ENCODE measurements around the gene ATP6V0A4.

Gene ATP6V0A4

GRCh38 chr7:138668229-138668596 lies 129.8 kb downstream of the ATP6V0A4 start:
- Histone ChIP-seq H3K79me1 (ENCODE audit: low read length) (no peaks in the 10 kb centered on the region), H3K27me3 (ENCODE audit: insufficient read depth, low read length, poor library complexity) (no peaks in the 10 kb centered on the region), H2BK120ac (ENCODE audit: low read depth, low read length) (no peak overlapping the region), H2BK15ac (replicated peaks; ENCODE audit: low read depth) (no peak overlapping the region), H3K27ac (ENCODE audit: low read depth, low read length) (no peak overlapping the region), H3K36me3 (ENCODE audit: control insufficient read depth, insufficient read depth, low read length) (no peaks in the 10 kb centered on the region), H2AK5ac (ENCODE audit: low read length) (no peak overlapping the region), H3K4ac (ENCODE audit: low read depth, low read length) (no peak overlapping the region), H3K18ac (ENCODE audit: low read length) (no peak overlapping the region), H3K9ac (ENCODE audit: low read length) (no peak overlapping the region), H3K56ac (ENCODE audit: low read length) (no peak overlapping the region), H3K4me1 (ENCODE audit: control insufficient read depth, low read depth, low read length) (no peaks in the 10 kb centered on the region), H2BK5ac (ENCODE audit: low read length) (no peak overlapping the region), H4K5ac (ENCODE audit: low read length) (no peak overlapping the region), H3K4me3 (ENCODE audit: low read length) (no peak overlapping the region), H3K79me2 (ENCODE audit: control insufficient read depth, insufficient read depth, low read length) (no peaks in the 10 kb centered on the region), H3K23ac (ENCODE audit: low read length) (no peak overlapping the region), H3K4me2 (ENCODE audit: low read length) (no peak overlapping the region), H4K8ac (ENCODE audit: low read depth, low read length) (no peak overlapping the region)
- DNase-seq, result no peak
- WGBS (ENCODE audit: extremely low coverage, insufficient coverage, low lambda C conversion rate), result no CpG with 5 or more reads among the region's 2 CpGs

GRCh38 chr7:138667535-138668228 lies 130.3 kb downstream of the ATP6V0A4 start:
- no peak overlapping the region for H3K4me2 ChIP-seq (ENCODE audit: low read length)
- no CpG with 5 or more reads among the region's 6 CpGs for WGBS (ENCODE audit: extremely low coverage, insufficient coverage, low lambda C conversion rate)

GRCh38 chr7:138666385-138666784 lies 131.6 kb downstream of the ATP6V0A4 start:
- no peak overlapping the region for H3K27ac ChIP-seq (ENCODE audit: low read depth, low read length)
- H4K5ac ChIP-seq (ENCODE audit: low read length), result no peak overlapping the region
- no CpG with 5 or more reads among the region's 2 CpGs for whole genome bisulfite sequencing (ENCODE audit: extremely low coverage, insufficient coverage, low lambda C conversion rate)

More at GRCh38 chr7:138667535-138668228, 130.3 kb downstream of the ATP6V0A4 start:
- Histone ChIP-seq H2AK5ac (ENCODE audit: low read length) (no peak overlapping the region), H3K79me2 (ENCODE audit: control insufficient read depth, insufficient read depth, low read length) (no peaks in the 10 kb centered on the region), H2BK15ac (replicated peaks; ENCODE audit: low read depth) (no peak overlapping the region), H3K36me3 (ENCODE audit: control insufficient read depth, insufficient read depth, low read length) (no peaks in the 10 kb centered on the region), H3K79me1 (ENCODE audit: low read length) (no peaks in the 10 kb centered on the region), H3K23ac (ENCODE audit: low read length) (no peak overlapping the region), H3K4me3 (ENCODE audit: low read length) (no peak overlapping the region), H3K27ac (ENCODE audit: low read depth, low read length) (no peak overlapping the region), H3K4me1 (ENCODE audit: control insufficient read depth, low read depth, low read length) (no peaks in the 10 kb centered on the region), H3K18ac (ENCODE audit: low read length) (no peak overlapping the region), H2BK120ac (ENCODE audit: low read depth, low read length) (no peak overlapping the region), H3K9ac (ENCODE audit: low read length) (no peak overlapping the region), H3K27me3 (ENCODE audit: insufficient read depth, low read length, poor library complexity) (no peaks in the 10 kb centered on the region), H4K8ac (ENCODE audit: low read depth, low read length) (no peak overlapping the region), H2BK5ac (ENCODE audit: low read length) (no peak overlapping the region), H3K56ac (ENCODE audit: low read length) (no peak overlapping the region), H3K4ac (ENCODE audit: low read depth, low read length) (no peak overlapping the region), H4K5ac (ENCODE audit: low read length) (no peak overlapping the region)
- DNase-seq, result no peak

GRCh38 chr7:138665669-138666140 lies 132.3 kb downstream of the ATP6V0A4 start:
- Histone ChIP-seq H2BK15ac (replicated peaks; ENCODE audit: low read depth) (no peak overlapping the region), H3K4me1 (ENCODE audit: control insufficient read depth, low read depth, low read length) (no peaks in the 10 kb centered on the region), H4K5ac (ENCODE audit: low read length) (no peak overlapping the region), H3K79me2 (ENCODE audit: control insufficient read depth, insufficient read depth, low read length) (no peaks in the 10 kb centered on the region), H2AK5ac (ENCODE audit: low read length) (no peak overlapping the region), H4K8ac (ENCODE audit: low read depth, low read length) (no peak overlapping the region), H3K9ac (ENCODE audit: low read length) (no peak overlapping the region), H3K18ac (ENCODE audit: low read length) (no peak overlapping the region), H3K23ac (ENCODE audit: low read length) (no peak overlapping the region), H3K79me1 (ENCODE audit: low read length) (no peaks in the 10 kb centered on the region), H3K4ac (ENCODE audit: low read depth, low read length) (no peak overlapping the region), H3K36me3 (ENCODE audit: control insufficient read depth, insufficient read depth, low read length) (no peaks in the 10 kb centered on the region), H3K4me2 (ENCODE audit: low read length) (no peak overlapping the region), H2BK5ac (ENCODE audit: low read length) (no peak overlapping the region), H3K4me3 (ENCODE audit: low read length) (no peak overlapping the region), H3K27me3 (ENCODE audit: insufficient read depth, low read length, poor library complexity) (no peaks in the 10 kb centered on the region), H3K56ac (ENCODE audit: low read length) (no peak overlapping the region), H2BK120ac (ENCODE audit: low read depth, low read length) (no peak overlapping the region), H3K27ac (ENCODE audit: low read depth, low read length) (no peak overlapping the region)
- no peak for DNase-seq
- no CpG with 5 or more reads among the region's 4 CpGs for WGBS (ENCODE audit: extremely low coverage, insufficient coverage, low lambda C conversion rate)

More at GRCh38 chr7:138666385-138666784, 131.6 kb downstream of the ATP6V0A4 start:
- H3K4me2 ChIP-seq (ENCODE audit: low read length), result no peak overlapping the region
- no peak overlapping the region for H3K56ac ChIP-seq (ENCODE audit: low read length)
- H3K18ac ChIP-seq (ENCODE audit: low read length), result no peak overlapping the region
- no peak overlapping the region for H2AK5ac ChIP-seq (ENCODE audit: low read length)
- H4K8ac ChIP-seq (ENCODE audit: low read depth, low read length), result no peak overlapping the region
- no peaks in the 10 kb centered on the region for H3K27me3 ChIP-seq (ENCODE audit: insufficient read depth, low read length, poor library complexity)
- H3K36me3 ChIP-seq (ENCODE audit: control insufficient read depth, insufficient read depth, low read length), result no peaks in the 10 kb centered on the region
- H2BK120ac ChIP-seq (ENCODE audit: low read depth, low read length), result no peak overlapping the region
- no peak overlapping the region for H2BK15ac ChIP-seq (replicated peaks; ENCODE audit: low read depth)
- H2BK5ac ChIP-seq (ENCODE audit: low read length), result no peak overlapping the region
- no peak overlapping the region for H3K23ac ChIP-seq (ENCODE audit: low read length)
- H3K4ac ChIP-seq (ENCODE audit: low read depth, low read length), result no peak overlapping the region
- H3K79me2 ChIP-seq (ENCODE audit: control insufficient read depth, insufficient read depth, low read length), result no peaks in the 10 kb centered on the region
- no peaks in the 10 kb centered on the region for H3K79me1 ChIP-seq (ENCODE audit: low read length)
- no peak overlapping the region for H3K9ac ChIP-seq (ENCODE audit: low read length)
- H3K4me3 ChIP-seq (ENCODE audit: low read length), result no peak overlapping the region
- peak; percentile 49 for DNase-seq
- no peaks in the 10 kb centered on the region for H3K4me1 ChIP-seq (ENCODE audit: control insufficient read depth, low read depth, low read length)

GRCh38 chr7:138665249-138665648 lies 132.7 kb downstream of the ATP6V0A4 start:
- Histone ChIP-seq H4K8ac (ENCODE audit: low read depth, low read length) (no peak overlapping the region), H2BK15ac (replicated peaks; ENCODE audit: low read depth) (no peak overlapping the region), H3K4me3 (ENCODE audit: low read length) (no peak overlapping the region), H3K27ac (ENCODE audit: low read depth, low read length) (no peak overlapping the region), H2BK5ac (ENCODE audit: low read length) (no peak overlapping the region), H3K27me3 (ENCODE audit: insufficient read depth, low read length, poor library complexity) (no peaks in the 10 kb centered on the region), H3K4me2 (ENCODE audit: low read length) (no peak overlapping the region), H4K5ac (ENCODE audit: low read length) (no peak overlapping the region), H2BK120ac (ENCODE audit: low read depth, low read length) (no peak overlapping the region), H2AK5ac (ENCODE audit: low read length) (no peak overlapping the region), H3K4me1 (ENCODE audit: control insufficient read depth, low read depth, low read length) (no peaks in the 10 kb centered on the region), H3K79me1 (ENCODE audit: low read length) (no peaks in the 10 kb centered on the region), H3K23ac (ENCODE audit: low read length) (no peak overlapping the region), H3K36me3 (ENCODE audit: control insufficient read depth, insufficient read depth, low read length) (no peaks in the 10 kb centered on the region), H3K4ac (ENCODE audit: low read depth, low read length) (no peak overlapping the region), H3K56ac (ENCODE audit: low read length) (no peak overlapping the region), H3K9ac (ENCODE audit: low read length) (no peak overlapping the region), H3K79me2 (ENCODE audit: control insufficient read depth, insufficient read depth, low read length) (no peaks in the 10 kb centered on the region), H3K18ac (ENCODE audit: low read length) (no peak overlapping the region)
- no CpG with 5 or more reads among the region's 4 CpGs for WGBS (ENCODE audit: extremely low coverage, insufficient coverage, low lambda C conversion rate)
- peak; percentile 55 for DNase-seq

Data from mesendoderm (in vitro differentiated cells).